Measurements from ENCODE around the gene PPP1R12B.

PPP1R12B gene

GRCh38 chr1:202323731-202324130 is 24.8 kb upstream of the PPP1R12B start:
- ChIA-PET POLR2A (no interaction called here), CTCF (interaction anchor here (0.6 to 1.2 kb wide), 6 partner anchors 8 to 137 kb away, joined by 3 to 6 read pairs (median 3); no protein-coding TSS in a partner anchor)
- Histone ChIP-seq H3K4me1 (ENCODE audit: control insufficient read depth, insufficient read depth, low read length) (no peaks in the 10 kb centered on the region), H3K36me3 (ENCODE audit: control insufficient read depth in 2 of 2, insufficient read depth in 1 of 2, low read length in 2 of 2) (peaks cover 0 to 4% of the 10 kb centered on the region in 2 experiments; a peak in 1 of 3 replicates), H3K9me3 (ENCODE audit: control insufficient read depth, insufficient read depth, low read depth, low read length) (no peaks in the 10 kb centered on the region), H3K4me3 (ENCODE audit: low read depth, low read length) (no peak overlapping the region), H3K27ac (ENCODE audit: extremely low read depth, low read depth, low read length) (no peak overlapping the region)
- TF ChIP-seq ZNF560 (tag by site-specific recombination; IDR thresholded peaks at IDR 0.05; ENCODE audit: borderline replicate concordance) (no peak), ZNF529 (tag by site-specific recombination; IDR thresholded peaks at IDR 0.05; ENCODE audit: insufficient replicate concordance) (no peak), ZNF670 (tag by site-specific recombination; IDR thresholded peaks at IDR 0.05; ENCODE audit: low read depth) (no peak), ZNF704 (tag by site-specific recombination; IDR thresholded peaks at IDR 0.05) (no peak), ZNF132 (tag by site-specific recombination; IDR thresholded peaks at IDR 0.05; ENCODE audit: borderline replicate concordance) (no peak), ZNF174 (tag by site-specific recombination; IDR thresholded peaks at IDR 0.05) (no peak), WT1 (tag by site-specific recombination; IDR thresholded peaks at IDR 0.05) (no peak), ZNF157 (tag by site-specific recombination; IDR thresholded peaks at IDR 0.05) (no peak), ZNF18 (tag by site-specific recombination; IDR thresholded peaks at IDR 0.05) (no peak)

GRCh38 chr1:202324646-202325045 is 23.9 kb upstream of the PPP1R12B start:
- Histone ChIP-seq H3K4me1 (ENCODE audit: control insufficient read depth, insufficient read depth, low read length) (no peaks in the 10 kb centered on the region), H3K36me3 (ENCODE audit: control insufficient read depth in 2 of 2, insufficient read depth in 1 of 2, low read length in 2 of 2) (peaks cover 0 to 12% of the 10 kb centered on the region in 2 experiments; a peak in 1 of 3 replicates), H3K9me3 (ENCODE audit: control insufficient read depth, insufficient read depth, low read depth, low read length) (no peaks in the 10 kb centered on the region), H3K4me3 (ENCODE audit: low read depth, low read length) (no peak overlapping the region), H3K27ac (ENCODE audit: extremely low read depth, low read depth, low read length) (no peak overlapping the region)
- TF ChIP-seq ZBTB11 (tag by site-specific recombination; conservative IDR thresholded peaks at IDR 0.05; ENCODE audit: low read depth) (no peak), SCRT2 (tag by site-specific recombination; IDR thresholded peaks at IDR 0.05) (peak; percentile 66), ZNF610 (tag by site-specific recombination; IDR thresholded peaks at IDR 0.05; ENCODE audit: borderline replicate concordance) (no peak)
- ChIA-PET CTCF (interaction anchor here (1.2 kb wide), 1 partner anchor 9 kb away, joined by 6 read pairs; no protein-coding TSS in a partner anchor), POLR2A (no interaction called here)

- Histone ChIP-seq H3K36me3 (ENCODE audit: control insufficient read depth in 2 of 2, insufficient read depth in 1 of 2, low read length in 2 of 2) (peaks cover 29 to 62% of the 10 kb centered on the region in 2 experiments), H3K4me3 (ENCODE audit: low read depth, low read length) (no peak overlapping the region), H3K4me1 (ENCODE audit: control insufficient read depth, insufficient read depth, low read length) (no peaks in the 10 kb centered on the region), H3K9me3 (ENCODE audit: control insufficient read depth, insufficient read depth, low read depth, low read length) (no peaks in the 10 kb centered on the region), H3K27ac (ENCODE audit: extremely low read depth, low read depth, low read length) (no peak overlapping the region)
- ChIA-PET POLR2A (interaction anchor here (2.5 kb wide), 1 partner anchor 12 kb away, joined by 10 read pairs; the partner anchor contains the start of gene UBE2T), CTCF (interaction anchor here (1.4 to 4.7 kb wide), 9 partner anchors 12 to 390 kb away, joined by 3 to 31 read pairs (median 9); partner anchors contain the start of genes LGR6 and UBE2T)
- TF ChIP-seq ZNF366 (tag by site-specific recombination; conservative IDR thresholded peaks at IDR 0.05) = peak; percentile 7; the same call in 1 of the 2 replicates
- TF ChIP-seq ZNF398 (tag by site-specific recombination; IDR thresholded peaks at IDR 0.05) = no peak
- TF ChIP-seq ZNF580 (tag by site-specific recombination; IDR thresholded peaks at IDR 0.05) = peak; percentile 56; the same call in 1 of the 2 replicates
Observed at GRCh38 chr1:202329891-202330290, 18.6 kb upstream of the PPP1R12B start.
